ENCODE results near the gene MARCHF7. TPM values are rescaled to one million over a fixed set of nuclear protein-coding genes. Genes with fewer than 3 reads are reported as not detected.

Gene MARCHF7
- total RNA-seq, 1 donor from 2014 or later = 121 TPM

- no peak for FAIRE-seq
Observed at GRCh38 chr2:159758239-159758638, 45.9 kb downstream of the MARCHF7 start.

GRCh38 chr2:159758686-159759085 lies 46.4 kb downstream of the MARCHF7 start:
- FAIRE-seq (no peak), DNase-seq (ENCODE audit: low spot score in 2 of 2) (no peak)

More at GRCh38 chr2:159758239-159758638, 45.9 kb downstream of the MARCHF7 start:
- DNase-seq (ENCODE audit: low spot score in 2 of 2) = no peak

GRCh38 chr2:159759577-159759976 lies 47.3 kb downstream of the MARCHF7 start:
- no peak for DNase-seq (ENCODE audit: low spot score in 2 of 2)
- no peak for FAIRE-seq

- no peak for FAIRE-seq
- DNase-seq (ENCODE audit: low spot score in 2 of 2) = no peak
Observed at GRCh38 chr2:159760326-159760725, 48.0 kb downstream of the MARCHF7 start.

GRCh38 chr2:159762075-159762474 lies 49.8 kb downstream of the MARCHF7 start:
- no peak for DNase-seq (ENCODE audit: low spot score in 2 of 2)
- no peak for FAIRE-seq

Other genes starting within 250 kb of the MARCHF7 start
- 192 TPM for gene BAZ2B, start 96.0 kb upstream of the MARCHF7 start, total RNA-seq
- gene CD302, start 85.7 kb downstream of the MARCHF7 start, total RNA-seq = 1.6 TPM
- gene LY75, start 192.2 kb downstream of the MARCHF7 start, total RNA-seq = 1.2 TPM

Data from frontal cortex (tissue), 4 donors.